A549 treated with AZD9567 at 1 μM for 4 hours (cell line): ENCODE measurements around the gene MVP. TPM values are rescaled to one million over a fixed set of nuclear protein-coding genes. Genes with fewer than 3 reads are reported as not detected.

Experiments used
- total RNA-seq: library from RNA; stranded (reverse); fragments of 200-300 nt; extraction: Qiagen RNA extraction; gene quantifications from 5 replicates; pipeline ENCODE4 v1.2.3, GENCODE V29; 2022; ENCODE audit not compliant: insufficient read depth

The MVP gene
- total RNA-seq = 98.8 to 137 TPM (median 127 TPM) in 5 replicates

DNA sequence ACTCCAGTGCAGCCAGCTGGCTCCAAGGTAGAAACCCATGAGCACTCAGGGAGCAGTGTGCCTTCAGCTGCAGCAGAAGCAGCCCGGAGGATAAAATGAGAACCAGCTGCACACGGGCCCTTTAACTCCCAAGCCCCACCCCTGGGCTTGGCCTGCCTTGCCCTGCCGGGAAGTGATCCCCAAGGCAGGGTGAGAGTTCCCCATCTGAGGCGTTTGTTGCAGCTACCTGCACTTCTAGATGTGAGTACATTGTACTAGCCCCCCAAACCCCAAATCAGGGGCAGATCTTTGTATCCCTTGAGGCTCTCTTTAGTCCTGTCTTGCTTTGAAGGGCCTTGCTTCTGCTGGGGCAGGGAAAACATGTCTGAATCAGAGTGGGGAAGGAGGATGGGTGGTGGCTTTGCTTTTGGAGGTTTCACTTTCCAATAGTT, at the start of gene MVP:
Gene MVP, plus strand, starts transcription at position 192 of the 431 bp plus-strand sequence. CDS start 10,088 bp downstream, outside the sequence.

DNA sequence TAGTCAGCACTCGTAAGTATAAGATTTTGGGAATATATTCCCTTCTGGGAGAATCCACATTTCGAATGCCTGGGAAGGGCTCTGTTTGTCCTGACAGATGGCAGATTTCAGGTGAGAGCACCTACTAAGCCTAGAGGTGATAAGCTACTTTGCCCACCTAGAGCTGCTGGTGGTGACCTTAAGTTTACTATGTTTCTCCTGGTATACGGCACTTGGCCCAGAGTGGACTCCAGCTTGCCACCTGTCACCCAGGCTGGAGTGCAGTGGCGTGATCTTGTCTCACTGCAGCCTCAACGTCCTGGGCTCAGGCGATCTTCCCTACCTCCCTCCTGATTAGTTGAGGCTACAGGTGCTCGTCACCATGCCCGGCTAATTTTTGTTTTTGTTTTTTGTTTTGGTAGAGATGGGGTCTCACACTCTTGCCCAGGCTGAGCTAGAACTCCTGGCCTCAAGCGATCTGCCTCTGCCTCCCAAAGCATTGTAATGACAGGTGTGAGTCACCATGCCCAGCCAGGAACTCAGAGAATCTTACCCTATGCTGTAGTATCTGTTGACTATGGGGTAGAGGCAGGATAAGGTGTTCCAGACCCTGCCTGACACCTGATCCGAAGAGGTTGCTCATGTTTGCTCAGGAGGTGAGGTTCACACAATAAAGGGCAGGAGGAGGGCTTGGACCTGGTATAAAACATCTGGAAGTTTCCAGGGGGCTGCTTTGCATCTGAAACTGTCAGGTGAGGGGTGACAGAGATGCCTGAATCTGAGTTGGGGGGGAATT, 42.5 kb upstream of the MVP start, which contains the start of gene ZG16:
Gene ZG16, plus strand, starts transcription at position 681 of the 775 bp plus-strand sequence. CDS start 1,011 bp downstream, outside the sequence.

DNA sequence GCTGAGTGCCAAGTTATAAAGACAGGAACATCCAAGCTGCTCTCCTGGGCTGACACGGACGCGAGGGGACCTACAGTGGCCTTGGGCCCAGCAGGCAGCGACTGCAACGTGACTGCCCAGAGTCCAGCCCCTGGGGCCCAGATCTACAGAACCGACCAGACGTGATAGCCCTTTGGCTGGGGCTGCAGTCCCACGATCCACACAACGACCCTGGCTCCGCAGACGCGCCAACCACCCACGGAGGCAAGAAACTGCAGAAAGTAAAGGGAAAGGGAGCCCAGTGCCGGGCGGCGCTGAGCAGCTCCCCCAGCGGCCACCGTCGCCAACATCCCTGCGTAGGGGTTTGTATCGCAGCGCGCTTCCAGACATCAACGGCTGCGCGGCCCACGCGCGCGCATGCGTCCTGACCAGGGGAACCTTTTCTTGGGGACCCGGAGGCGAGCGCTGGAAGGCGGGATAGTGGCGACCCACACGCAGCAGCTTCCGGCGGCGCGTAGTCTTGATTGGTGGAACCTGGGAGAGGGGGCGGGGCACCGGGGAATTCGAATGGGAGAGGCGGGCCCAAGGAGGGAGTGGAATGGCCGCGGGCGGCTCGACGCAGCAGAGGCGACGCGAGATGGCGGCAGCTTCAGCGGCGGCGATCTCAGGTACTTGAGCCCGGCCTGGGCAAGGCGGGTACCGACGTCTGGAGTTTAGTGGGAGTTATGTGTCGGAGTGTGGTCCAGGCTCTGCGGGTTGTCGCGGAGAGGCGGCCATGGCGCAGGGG, 29.9 kb upstream of the MVP start, which contains the start of gene KIF22:
Gene KIF22, plus strand, starts transcription at position 569 of the 766 bp plus-strand sequence. Its CDS starts 9 bp downstream, at position 578.

DNA sequence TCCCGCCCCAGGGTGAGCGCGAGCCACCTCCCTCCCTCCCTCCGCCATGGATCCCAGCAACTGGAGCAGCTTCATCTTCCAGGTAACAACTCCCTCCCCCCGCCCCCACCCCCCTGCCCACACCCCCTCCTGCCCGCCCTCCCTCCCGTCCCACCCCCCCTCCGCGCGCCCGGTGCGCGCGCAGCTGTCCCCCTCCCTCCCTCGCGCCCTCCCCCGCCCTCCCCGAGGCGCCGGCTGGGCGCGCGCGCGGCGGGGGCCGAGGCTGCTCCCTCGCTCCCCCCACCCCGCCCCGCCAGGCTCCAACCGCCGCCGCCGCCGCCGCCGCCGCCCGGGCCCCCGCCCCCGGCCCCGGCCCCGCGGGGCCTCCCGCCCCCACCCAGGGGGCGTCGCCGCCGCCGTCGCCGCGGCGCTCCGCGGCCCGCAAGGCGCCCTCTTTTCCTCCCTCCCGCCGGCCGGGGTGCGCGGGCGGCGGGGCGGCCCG, 14.1 kb upstream of the MVP start, which contains the start of gene MAZ:
Gene MAZ, plus strand, starts transcription at position 431 of the 481 bp plus-strand sequence. CDS start 173 bp downstream, outside the sequence.

DNA sequence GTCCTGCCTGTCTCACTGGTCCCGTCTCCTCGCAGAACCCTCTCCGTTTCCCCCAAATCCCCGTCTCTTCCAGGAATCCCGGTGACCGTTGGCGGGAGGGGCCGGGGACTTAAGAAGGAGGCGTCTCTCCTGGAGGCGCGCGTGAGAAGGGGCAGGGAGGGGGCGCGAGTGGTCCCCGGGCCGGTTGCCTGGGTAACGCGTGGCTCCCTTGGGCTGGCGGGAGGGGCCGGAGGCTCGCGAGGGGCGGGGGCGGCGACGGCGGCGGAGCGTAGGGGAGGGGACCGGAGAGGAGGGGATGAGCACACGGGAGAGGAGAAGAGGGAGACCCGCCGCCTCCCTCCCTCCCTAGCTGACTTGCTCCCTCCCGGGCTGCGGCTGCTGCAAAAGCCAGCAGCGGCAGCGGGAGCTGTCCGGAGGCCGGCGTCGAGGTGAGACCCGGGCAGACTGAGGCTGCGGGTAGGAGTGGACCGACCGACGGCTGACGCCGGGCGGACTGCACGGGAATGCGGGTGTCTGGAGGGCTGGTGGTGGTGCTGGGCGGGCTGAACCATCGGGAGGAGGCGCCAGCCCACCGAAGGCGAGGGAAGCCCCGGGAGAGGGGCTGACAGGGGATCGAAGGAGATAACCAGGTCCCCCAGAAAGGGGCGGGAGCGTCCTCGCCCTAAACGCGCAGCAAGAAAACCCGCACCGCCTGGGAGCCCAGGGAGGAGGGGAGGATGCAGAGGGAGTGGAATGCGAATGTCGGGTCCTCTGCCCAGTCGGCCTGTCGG, 8.2 kb upstream of the MVP start, which contains the start of gene PRRT2:
Gene PRRT2, plus strand, starts transcription at position 298 of the 770 bp plus-strand sequence. CDS start 862 bp downstream, outside the sequence.

DNA sequence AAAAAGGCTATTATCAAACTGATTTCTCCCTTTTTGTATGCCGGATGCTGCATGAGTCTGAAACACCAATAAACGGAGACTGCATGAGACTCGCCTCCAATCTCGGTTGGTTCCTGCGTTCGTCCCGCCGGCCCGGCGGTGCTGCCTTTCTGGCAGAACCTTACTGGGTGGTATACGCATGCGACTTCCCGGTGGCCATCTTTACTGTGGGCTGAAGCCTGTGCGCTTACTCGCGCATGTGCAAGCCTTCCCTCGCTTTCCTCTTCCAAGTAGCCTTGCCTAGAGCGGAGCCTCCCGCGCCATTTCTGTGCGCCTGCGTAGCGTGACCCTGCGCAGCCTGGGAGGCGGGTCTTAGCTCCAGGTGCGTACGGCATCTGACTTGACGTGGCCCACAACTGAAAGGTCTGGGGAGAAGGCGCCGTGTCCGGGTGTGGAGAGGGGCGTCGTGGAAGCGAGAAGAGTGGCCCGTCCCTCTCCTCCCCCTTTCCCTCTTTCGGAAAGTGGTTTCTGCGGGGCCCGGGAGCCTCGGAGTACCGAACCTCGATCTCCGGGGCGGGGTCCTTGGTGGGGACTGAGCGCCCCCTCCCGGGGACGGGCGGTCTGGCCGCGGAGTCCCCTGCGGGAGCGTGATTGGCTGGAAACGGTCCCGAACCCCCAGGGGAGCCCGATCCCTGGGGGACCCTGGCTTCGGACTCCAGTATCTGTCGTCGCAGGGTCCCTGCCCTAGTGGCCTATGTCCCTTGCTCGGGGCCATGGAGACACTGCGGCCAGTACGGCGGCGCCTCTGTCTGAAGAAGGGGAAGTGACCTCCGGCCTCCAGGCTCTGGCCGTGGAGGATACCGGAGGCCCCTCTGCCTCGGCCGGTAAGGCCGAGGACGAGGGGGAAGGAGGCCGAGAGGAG, 4.2 kb upstream of the MVP start, which contains the start of gene PAGR1:
Gene PAGR1, plus strand, starts transcription at position 360 of the 901 bp plus-strand sequence. Its CDS starts 374 bp downstream, at position 734.

DNA sequence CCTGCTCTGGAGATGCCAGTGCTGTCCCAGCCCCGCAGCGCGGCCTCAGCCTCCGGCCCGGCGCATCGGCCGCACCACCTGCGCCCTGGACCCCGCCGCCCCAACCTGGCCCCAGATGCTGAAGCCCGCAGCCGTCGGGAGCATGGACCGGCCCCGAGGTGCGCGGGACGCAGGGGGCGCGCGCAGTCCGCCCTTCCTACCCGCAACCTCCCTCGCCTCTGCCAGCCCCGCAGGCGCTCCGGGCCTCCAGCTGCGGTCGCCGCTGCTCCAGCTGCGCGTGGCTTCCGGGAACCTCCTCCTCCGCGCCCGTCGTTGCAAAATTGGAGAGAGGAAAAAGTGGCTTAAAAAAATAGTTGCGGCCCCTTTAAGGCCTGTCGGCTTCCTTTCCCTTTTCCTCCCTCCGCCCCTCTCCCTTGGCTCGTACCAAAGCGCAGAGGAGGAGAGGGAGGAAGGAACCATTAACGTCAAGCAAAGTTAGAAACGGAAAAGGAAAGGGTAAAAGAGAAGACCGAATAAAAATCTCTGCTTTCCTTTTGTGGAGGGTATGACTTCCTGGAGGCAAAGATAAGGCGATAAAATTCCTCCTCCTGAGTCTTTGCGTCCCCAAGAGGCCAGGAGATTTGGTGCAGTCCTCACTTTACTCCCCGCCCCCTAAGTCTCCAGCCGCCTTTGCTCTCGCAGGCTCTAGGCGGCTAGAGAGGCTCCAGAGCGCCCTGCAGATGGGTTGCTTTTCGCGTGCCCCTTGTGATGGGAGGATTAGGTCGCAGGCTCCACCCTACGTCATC, 42.8 kb downstream of the MVP start, which contains the start of gene CDIPT:
Gene CDIPT, minus strand, starts transcription at position 343 of the 785 bp plus-strand sequence. CDS start 369 bp downstream, outside the sequence.

Other genes with a start within 250 kb of the MVP start
- gene SPN, start 157.2 kb upstream of the MVP start, total RNA-seq = 0.05 TPM in 1 of 5 replicates, not detected in the others
- 0.59 to 1.3 TPM (median 1.1 TPM) in 4 of 5 replicates, not detected in the other for gene QPRT, start 141.3 kb upstream of the MVP start, total RNA-seq
- not detected in 5 replicates for gene C16orf54, start 74.5 kb upstream of the MVP start, total RNA-seq
- not detected in 5 replicates for gene ZG16, start 42.2 kb upstream of the MVP start, total RNA-seq
- 71.5 to 95.7 TPM (median 89.0 TPM) in 5 replicates for gene KIF22, start 29.7 kb upstream of the MVP start, total RNA-seq
- gene MAZ, start 13.9 kb upstream of the MVP start, total RNA-seq = 133 to 159 TPM (median 151 TPM) in 5 replicates
- 0.22 to 0.35 TPM (median 0.34 TPM) in 4 of 5 replicates, not detected in the other for gene PRRT2, start 8.3 kb upstream of the MVP start, total RNA-seq
- 27.3 to 42.4 TPM (median 38.8 TPM) in 5 replicates for gene PAGR1, start 4.3 kb upstream of the MVP start, total RNA-seq
- 57.2 to 95.0 TPM (median 91.4 TPM) in 5 replicates for gene CDIPT, start 42.8 kb downstream of the MVP start, total RNA-seq
- 15.8 to 21.0 TPM (median 20.6 TPM) in 5 replicates for gene SEZ6L2, start 79.1 kb downstream of the MVP start, total RNA-seq
- gene ASPHD1, start 80.0 kb downstream of the MVP start, total RNA-seq = 19.5 to 28.6 TPM (median 23.6 TPM) in 5 replicates
- 13.2 to 21.3 TPM (median 20.2 TPM) in 5 replicates for gene KCTD13, start 105.8 kb downstream of the MVP start, total RNA-seq
- gene TMEM219, start 141.6 kb downstream of the MVP start, total RNA-seq = 80.6 to 98.0 TPM (median 93.6 TPM) in 5 replicates
- 23.1 to 35.4 TPM (median 34.5 TPM) in 5 replicates for gene TAOK2, start 153.4 kb downstream of the MVP start, total RNA-seq
- 12.8 to 15.6 TPM (median 14.2 TPM) in 5 replicates for gene HIRIP3, start 175.2 kb downstream of the MVP start, total RNA-seq
- gene INO80E, start 175.8 kb downstream of the MVP start, total RNA-seq = 87.3 to 104 TPM (median 98.6 TPM) in 5 replicates
- gene DOC2A, start 190.6 kb downstream of the MVP start, total RNA-seq = 1.8 to 2.3 TPM (median 2.2 TPM) in 4 of 5 replicates, not detected in the other
- not detected in 5 replicates for gene C16orf92, start 202.7 kb downstream of the MVP start, total RNA-seq
- 0.25 to 0.43 TPM (median 0.38 TPM) in 4 of 5 replicates, not detected in the other for gene TLCD3B, start 210.8 kb downstream of the MVP start, total RNA-seq
- 1,612 to 1,913 TPM (median 1,799 TPM) in 5 replicates for gene ALDOA, start 245.3 kb downstream of the MVP start, total RNA-seq